ENCODE results near the gene HSD11B2. TPM values are rescaled to one million over a fixed set of nuclear protein-coding genes. Genes with fewer than 3 reads are reported as not detected.

Gene HSD11B2
- total RNA-seq, 1 experiment from 2014 or later: 33.5 TPM

- Mint-ChIP-seq H3K4me3 (no peak overlapping the region), H3K27me3 (ENCODE audit: low read depth) (peaks cover 26% of the 10 kb centered on the region), H3K27ac (no peak overlapping the region), H3K4me1 (peaks cover 40% of the 10 kb centered on the region in 2 experiments), H3K36me3 (ENCODE audit: insufficient read depth in 1 of 3, low read depth in 3 of 3) (peaks cover 0 to 4% (median 0%) of the 10 kb centered on the region in 3 experiments; a peak in 2 of 7 replicates), H3K9me3 (no peaks in the 10 kb centered on the region)
- TF ChIP-seq, protein P1, sequence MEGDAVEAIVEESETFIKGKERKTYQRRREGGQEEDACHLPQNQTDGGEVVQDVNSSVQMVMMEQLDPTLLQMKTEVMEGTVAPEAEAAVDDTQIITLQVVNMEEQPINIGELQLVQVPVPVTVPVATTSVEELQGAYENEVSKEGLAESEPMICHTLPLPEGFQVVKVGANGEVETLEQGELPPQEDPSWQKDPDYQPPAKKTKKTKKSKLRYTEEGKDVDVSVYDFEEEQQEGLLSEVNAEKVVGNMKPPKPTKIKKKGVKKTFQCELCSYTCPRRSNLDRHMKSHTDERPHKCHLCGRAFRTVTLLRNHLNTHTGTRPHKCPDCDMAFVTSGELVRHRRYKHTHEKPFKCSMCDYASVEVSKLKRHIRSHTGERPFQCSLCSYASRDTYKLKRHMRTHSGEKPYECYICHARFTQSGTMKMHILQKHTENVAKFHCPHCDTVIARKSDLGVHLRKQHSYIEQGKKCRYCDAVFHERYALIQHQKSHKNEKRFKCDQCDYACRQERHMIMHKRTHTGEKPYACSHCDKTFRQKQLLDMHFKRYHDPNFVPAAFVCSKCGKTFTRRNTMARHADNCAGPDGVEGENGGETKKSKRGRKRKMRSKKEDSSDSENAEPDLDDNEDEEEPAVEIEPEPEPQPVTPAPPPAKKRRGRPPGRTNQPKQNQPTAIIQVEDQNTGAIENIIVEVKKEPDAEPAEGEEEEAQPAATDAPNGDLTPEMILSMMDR (conservative IDR thresholded peaks at IDR 0.05): no peak
- Histone ChIP-seq H4K8ac (replicated peaks; ENCODE audit: insufficient read length, low read depth, low read length) (no peak overlapping the region), H3K9ac (ENCODE audit: extremely low read depth, insufficient read length, low read length) (no peak overlapping the region), H2BK120ac (ENCODE audit: low read depth, low read length, poor library complexity, severe bottlenecking) (no peak overlapping the region), H2AFZ (ENCODE audit: low read length) (no peak overlapping the region), H3K79me1 (ENCODE audit: insufficient read depth, low read depth, low read length, poor library complexity, severe bottlenecking) (no peaks in the 10 kb centered on the region), H3K4ac (ENCODE audit: low read depth, low read length) (no peak overlapping the region), H4K5ac (ENCODE audit: insufficient read length, low read depth, low read length) (no peak overlapping the region), H2AK5ac (ENCODE audit: insufficient read length, low read length) (no peak overlapping the region), H4K91ac (ENCODE audit: insufficient read length, low read depth, low read length) (no peak overlapping the region), H2BK20ac (ENCODE audit: low read depth, low read length, poor library complexity, severe bottlenecking) (no peak overlapping the region), H3K79me2 (ENCODE audit: insufficient read depth, low read length) (no peaks in the 10 kb centered on the region), H3K56ac (ENCODE audit: insufficient read length, low read depth, low read length) (no peak overlapping the region), H3K4me1 (ENCODE audit: insufficient read depth, low read length) (peaks cover 8% of the 10 kb centered on the region; the same call in 1 of the 2 replicates), H3K4me2 (ENCODE audit: insufficient read depth, insufficient read length, low read length) (no peak overlapping the region), H3T11ph (ENCODE audit: low read length) (no peak overlapping the region), H3K27me3 (ENCODE audit: insufficient read depth, low read length) (no peaks in the 10 kb centered on the region), H3K14ac (ENCODE audit: insufficient read depth, low read length) (no peak overlapping the region), H3K23ac (ENCODE audit: insufficient read length, low read depth, low read length) (no peak overlapping the region), H3K27ac (ENCODE audit: insufficient read length, low read depth, low read length) (no peak overlapping the region), H2BK12ac (ENCODE audit: insufficient read length, low read depth, low read length) (no peak overlapping the region), H2BK5ac (ENCODE audit: insufficient read length, low read length) (no peak overlapping the region), H3K9me3 (ENCODE audit: control insufficient read depth, low read depth, low read length) (no peaks in the 10 kb centered on the region), H4K20me1 (ENCODE audit: control insufficient read depth, insufficient read depth, insufficient read length) (no peaks in the 10 kb centered on the region), H3K23me2 (ENCODE audit: insufficient read length, low read depth, low read length, poor library complexity, severe bottlenecking) (no peaks in the 10 kb centered on the region), H3K18ac (ENCODE audit: insufficient read length, low read depth, low read length) (no peak overlapping the region), H2BK15ac (ENCODE audit: low read depth, low read length) (no peak overlapping the region)
- WGBS (ENCODE audit: extremely low coverage, insufficient read length, low lambda C conversion rate): no CpG with 5 or more reads among the region's 5 CpGs
- no peak for DNase-seq
These were observed 26.1 kb upstream of the HSD11B2 start for GRCh38 chr16:67404740-67405226.

Data from H9 (cell line).